ENCODE results near the gene L1TD1.

DNA sequence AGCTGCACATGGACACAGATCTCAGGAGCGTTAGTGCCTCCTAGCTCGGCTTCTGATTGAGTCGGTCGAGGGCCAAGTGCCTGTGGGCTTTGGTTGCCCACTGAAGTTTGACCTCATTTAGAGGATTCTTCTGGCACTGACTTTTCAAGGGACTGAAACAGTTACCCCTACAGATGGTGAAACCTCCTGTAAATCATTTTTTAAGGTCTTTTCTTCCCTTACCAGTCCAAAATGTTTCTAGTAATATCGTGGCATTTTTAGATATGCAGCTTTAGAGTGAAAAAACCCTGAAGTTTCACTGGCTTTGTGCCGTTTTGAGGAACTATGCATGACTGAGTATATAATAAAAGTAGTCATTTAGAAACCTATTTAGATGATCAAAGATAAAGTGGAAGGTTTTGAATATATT lies 34.7 kb upstream of the L1TD1 start:
- TF ChIP-seq, protein P1, sequence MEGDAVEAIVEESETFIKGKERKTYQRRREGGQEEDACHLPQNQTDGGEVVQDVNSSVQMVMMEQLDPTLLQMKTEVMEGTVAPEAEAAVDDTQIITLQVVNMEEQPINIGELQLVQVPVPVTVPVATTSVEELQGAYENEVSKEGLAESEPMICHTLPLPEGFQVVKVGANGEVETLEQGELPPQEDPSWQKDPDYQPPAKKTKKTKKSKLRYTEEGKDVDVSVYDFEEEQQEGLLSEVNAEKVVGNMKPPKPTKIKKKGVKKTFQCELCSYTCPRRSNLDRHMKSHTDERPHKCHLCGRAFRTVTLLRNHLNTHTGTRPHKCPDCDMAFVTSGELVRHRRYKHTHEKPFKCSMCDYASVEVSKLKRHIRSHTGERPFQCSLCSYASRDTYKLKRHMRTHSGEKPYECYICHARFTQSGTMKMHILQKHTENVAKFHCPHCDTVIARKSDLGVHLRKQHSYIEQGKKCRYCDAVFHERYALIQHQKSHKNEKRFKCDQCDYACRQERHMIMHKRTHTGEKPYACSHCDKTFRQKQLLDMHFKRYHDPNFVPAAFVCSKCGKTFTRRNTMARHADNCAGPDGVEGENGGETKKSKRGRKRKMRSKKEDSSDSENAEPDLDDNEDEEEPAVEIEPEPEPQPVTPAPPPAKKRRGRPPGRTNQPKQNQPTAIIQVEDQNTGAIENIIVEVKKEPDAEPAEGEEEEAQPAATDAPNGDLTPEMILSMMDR (IDR thresholded peaks at IDR 0.05; ENCODE audit: low read depth, low read length): no peak
- no peak for TF ChIP-seq POLR2A (IDR thresholded peaks at IDR 0.05; ENCODE audit: extremely low read depth, insufficient read length)
- TF ChIP-seq MAX (IDR thresholded peaks at IDR 0.05; ENCODE audit: low read depth, low read length): no peak
- TF ChIP-seq MYC (IDR thresholded peaks at IDR 0.05; ENCODE audit: low read depth, low read length): no peak

Data from NB4 (cell line).